ENCODE results near the gene PER1. TPM values are rescaled to one million over a fixed set of nuclear protein-coding genes. Genes with fewer than 3 reads are reported as not detected.
A peak's percentile ranks its signal among the peaks of the same experiment; 100 is the strongest.

Gene PER1
- total RNA-seq, 1 donor from 2014 or later = 34.5 TPM

- no peak for DNase-seq (ENCODE audit: low read depth)
Observed at GRCh38 chr17:8141741-8142140, 10.5 kb downstream of the PER1 start.

DNA sequence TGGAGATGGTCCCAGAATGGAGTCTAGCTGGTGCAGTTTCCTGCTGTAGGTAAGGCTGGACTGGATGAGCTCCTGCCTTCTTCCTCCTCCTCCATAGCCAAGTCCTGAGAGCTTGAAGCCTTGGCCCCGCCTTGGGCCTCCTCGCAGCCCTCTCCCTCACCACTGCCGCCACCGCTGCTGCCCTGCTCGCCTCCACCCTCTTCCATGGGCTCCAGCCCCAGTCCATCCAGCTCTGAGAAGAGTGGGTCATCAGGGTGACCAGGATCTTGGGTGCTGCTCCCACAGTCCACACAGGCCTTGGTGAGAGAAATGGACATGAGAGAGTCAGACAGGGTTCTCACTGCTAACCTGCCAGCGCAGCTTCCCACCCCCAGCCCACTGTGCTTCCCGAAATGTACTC lies 11.2 kb downstream of the PER1 start:
- DNase-seq (ENCODE audit: low read depth) = no peak

GRCh38 chr17:8140065-8141029 lies 11.9 kb downstream of the PER1 start:
- DNase-seq (ENCODE audit: low read depth) = no peak

GRCh38 chr17:8138672-8139371 lies 13.4 kb downstream of the PER1 start:
- peak; percentile 95 for DNase-seq (ENCODE audit: low read depth)

DNA sequence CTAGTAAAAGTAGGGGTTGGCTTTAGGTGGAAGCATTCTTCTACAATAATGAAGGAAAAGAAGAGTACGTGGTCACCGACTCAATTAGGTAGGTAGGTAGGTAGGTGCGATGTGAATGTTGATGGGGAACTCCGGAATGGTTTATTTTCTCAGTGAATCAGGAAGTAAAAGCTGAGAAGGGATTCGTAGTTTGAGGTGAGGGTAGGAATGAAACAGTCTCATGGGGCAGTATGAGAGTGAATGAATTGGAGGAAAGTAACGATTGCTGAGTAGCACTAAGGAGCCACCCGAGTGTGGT lies 13.9 kb downstream of the PER1 start:
- DNase-seq (ENCODE audit: low read depth) = no peak

- no peak for DNase-seq (ENCODE audit: low read depth)
Observed at GRCh38 chr17:8137645-8138373, 14.4 kb downstream of the PER1 start.

DNA sequence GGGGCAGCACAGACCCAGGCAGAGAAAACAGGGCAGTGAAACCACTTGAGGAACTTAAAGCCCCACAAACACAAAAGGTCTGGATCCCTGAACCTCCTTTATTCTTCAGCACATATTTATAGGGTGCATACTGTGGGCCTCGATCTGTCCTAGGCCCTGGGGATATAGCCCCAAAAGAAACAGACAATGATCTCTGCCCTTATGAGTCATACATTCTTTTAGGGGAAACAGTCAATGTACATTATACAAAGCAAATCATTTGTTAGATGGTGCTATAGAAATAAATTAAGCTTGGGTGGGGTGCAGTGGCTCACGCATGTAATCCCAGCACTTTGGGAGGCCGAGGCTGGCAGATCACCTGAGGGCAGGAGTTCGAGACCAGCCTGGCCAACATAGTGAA lies 18.3 kb downstream of the PER1 start:
- DNase-seq (ENCODE audit: low read depth) = no peak

GRCh38 chr17:8133399-8133798 lies 18.8 kb downstream of the PER1 start:
- DNase-seq (ENCODE audit: low read depth) = no peak

DNA sequence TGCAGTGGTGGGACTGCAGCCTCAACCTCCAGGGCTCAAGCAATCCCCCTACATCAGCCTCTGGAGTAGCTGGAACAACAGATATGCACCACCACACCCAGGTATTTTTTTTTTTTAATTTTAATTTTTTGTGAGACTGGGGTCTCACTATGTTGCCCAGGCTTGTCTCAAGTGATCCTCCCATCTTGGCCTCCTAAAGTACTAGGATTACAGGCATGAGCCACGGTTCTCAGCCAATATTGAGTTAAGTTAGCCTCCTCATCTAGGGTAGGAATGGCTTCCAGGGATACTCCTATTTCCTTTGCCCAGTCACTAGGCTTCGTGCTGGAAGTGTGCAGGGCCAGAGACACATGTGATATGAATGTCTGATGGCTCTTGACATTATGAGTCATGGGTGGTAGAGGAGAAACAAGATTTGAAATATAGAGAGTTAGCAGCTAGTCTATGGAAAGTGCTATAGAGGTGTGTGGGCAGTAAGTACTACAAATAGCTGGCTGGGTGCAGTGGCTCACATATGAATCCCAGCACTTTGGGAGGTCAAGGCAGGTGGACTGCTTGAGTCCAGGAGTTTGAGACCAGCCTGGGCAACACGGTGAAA lies 20.3 kb downstream of the PER1 start:
- no peak for DNase-seq (ENCODE audit: low read depth)

GRCh38 chr17:8128125-8128784 lies 23.9 kb downstream of the PER1 start:
- DNase-seq (ENCODE audit: low read depth) = no peak

- DNase-seq (ENCODE audit: low read depth) = no peak
Observed at GRCh38 chr17:8126491-8127066, 25.6 kb downstream of the PER1 start.

GRCh38 chr17:8125947-8126490 lies 26.2 kb downstream of the PER1 start:
- no peak for DNase-seq (ENCODE audit: low read depth)

DNA sequence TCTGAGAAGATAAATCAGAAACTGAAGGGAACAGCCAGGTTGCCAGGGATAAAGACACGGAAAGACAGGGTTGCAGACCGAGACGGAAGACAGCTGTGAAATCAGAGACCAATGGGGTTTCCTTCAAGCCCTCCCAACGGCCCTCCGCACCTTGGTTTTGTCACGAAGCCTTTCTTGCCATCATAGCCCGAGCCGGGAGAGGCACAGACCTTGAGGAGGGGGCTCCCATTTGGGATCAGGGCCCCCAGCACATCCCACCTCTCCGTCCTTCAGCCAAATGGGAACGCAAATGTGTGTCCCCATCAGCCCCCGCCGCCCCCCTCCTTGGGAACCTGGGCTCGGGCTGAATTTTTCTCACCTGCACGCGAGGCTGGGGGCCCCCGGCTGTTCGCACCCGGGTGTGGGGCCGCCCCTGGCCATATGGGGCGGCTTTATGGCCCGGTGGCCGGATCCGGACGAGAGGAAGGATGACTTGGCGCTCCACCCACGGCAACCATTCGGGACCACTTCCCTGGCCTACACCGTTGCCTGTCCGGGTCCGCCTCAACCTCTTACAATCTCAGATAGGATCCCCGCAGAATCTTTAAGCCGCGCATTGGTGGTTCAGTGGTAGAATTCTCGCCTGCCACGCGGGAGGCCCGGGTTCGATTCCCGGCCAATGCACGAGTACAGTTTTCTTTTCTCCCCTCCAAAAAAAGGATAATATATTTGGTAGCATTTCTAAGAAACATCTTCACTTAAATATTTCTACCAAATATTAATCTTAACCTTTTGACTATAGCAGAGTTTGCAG lies 26.9 kb downstream of the PER1 start:
- DNase-seq (ENCODE audit: low read depth) = no peak

- no peak for DNase-seq (ENCODE audit: low read depth)
Observed at GRCh38 chr17:8124350-8125153, 27.7 kb downstream of the PER1 start.

GRCh38 chr17:8123695-8124349 lies 28.4 kb downstream of the PER1 start, which contains the start of gene HES7:
Gene HES7 (minus strand): TSS chr17:8124106. CDS start chr17:8124084, 22 bp downstream.
- no peak for DNase-seq (ENCODE audit: low read depth)

- DNase-seq (ENCODE audit: low read depth) = no peak
Observed at GRCh38 chr17:8122924-8123694, 29.1 kb downstream of the PER1 start.

GRCh38 chr17:8122422-8122923 lies 29.7 kb downstream of the PER1 start:
- no peak for DNase-seq (ENCODE audit: low read depth)
